Neural cell (in vitro differentiated cells): Measurements from ENCODE around the gene FKBP3.

ENCODE experiments used
- EP300 ChIP-seq: fragments of 450-650 bp; conservative IDR thresholded peaks from 2 replicates; pipeline ENCODE4 v1.6.1; 2014; ENCODE audit warnings: antibody characterized with exemption, mild to moderate bottlenecking, moderate library complexity; ENCODE audit not compliant: poor library complexity, severe bottlenecking
- EZH2 ChIP-seq: fragments of 200-600, 300-800 bp; shearing (Covaris generic), sonication (generic); IDR thresholded peaks from 2 replicates; pipeline ENCODE4 v1.6.1; 2014; ENCODE audit warnings: antibody characterized with exemption, low read length, borderline replicate concordance, mild to moderate bottlenecking; ENCODE audit not compliant: insufficient read depth, poor library complexity, severe bottlenecking
- MXI1 ChIP-seq: fragments of 450-650 bp; conservative IDR thresholded peaks from 2 replicates; pipeline ENCODE4 v1.6.1; 2014; ENCODE audit warnings: antibody characterized with exemption, mild to moderate bottlenecking; ENCODE audit not compliant: poor library complexity, severe bottlenecking
- POLR2AphosphoS5 ChIP-seq: IDR thresholded peaks from 2 replicates; pipeline ENCODE4 v1.6.1; 2012
- RAD21 ChIP-seq: fragments of 450-650 bp; conservative IDR thresholded peaks from 2 replicates; pipeline ENCODE4 v1.6.1; 2014; ENCODE audit warnings: antibody characterized with exemption, mild to moderate bottlenecking, moderate library complexity
- SMC3 ChIP-seq: fragments of 450-650 bp; conservative IDR thresholded peaks from 2 replicates; pipeline ENCODE4 v1.6.1; 2014; ENCODE audit warnings: antibody characterized with exemption, mild to moderate bottlenecking, moderate library complexity; ENCODE audit not compliant: poor library complexity
- TAF1 ChIP-seq: IDR thresholded peaks from 2 replicates; pipeline ENCODE4 v1.6.1; 2012; ENCODE audit warnings: low read depth
- TF ChIP-seq, protein P1 (sequence below): IDR thresholded peaks from 2 replicates; pipeline ENCODE4 v1.6.1; 2012; ENCODE audit warnings: borderline replicate concordance
- TF ChIP-seq, protein P2 (sequence below): fragments of 450-650 bp; IDR thresholded peaks from 2 replicates; pipeline ENCODE4 v1.5.1; 2014; ENCODE audit warnings: antibody characterized with exemption, mild to moderate bottlenecking, moderate library complexity; ENCODE audit not compliant: poor library complexity, severe bottlenecking

DNA sequence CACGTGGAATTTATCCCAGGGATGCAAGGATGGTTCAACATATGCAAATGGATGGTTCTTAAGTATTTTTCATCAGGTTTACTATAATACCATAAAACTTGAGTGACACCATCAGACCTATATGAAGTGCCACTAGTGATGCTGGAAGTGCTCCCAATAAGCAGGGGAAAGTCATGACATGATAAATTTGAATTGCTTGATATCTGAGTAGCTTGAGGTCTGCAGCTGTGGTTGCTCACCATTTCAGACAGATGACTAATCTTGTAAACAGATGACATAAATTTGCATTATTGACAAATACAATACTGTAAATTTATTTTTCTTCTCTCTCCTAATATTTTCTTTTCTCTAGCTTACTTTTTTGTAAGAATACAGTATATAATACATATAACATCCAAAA lies 64.1 kb downstream of the FKBP3 start:
- TF ChIP-seq EZH2: no peak
- TF ChIP-seq, protein P1, sequence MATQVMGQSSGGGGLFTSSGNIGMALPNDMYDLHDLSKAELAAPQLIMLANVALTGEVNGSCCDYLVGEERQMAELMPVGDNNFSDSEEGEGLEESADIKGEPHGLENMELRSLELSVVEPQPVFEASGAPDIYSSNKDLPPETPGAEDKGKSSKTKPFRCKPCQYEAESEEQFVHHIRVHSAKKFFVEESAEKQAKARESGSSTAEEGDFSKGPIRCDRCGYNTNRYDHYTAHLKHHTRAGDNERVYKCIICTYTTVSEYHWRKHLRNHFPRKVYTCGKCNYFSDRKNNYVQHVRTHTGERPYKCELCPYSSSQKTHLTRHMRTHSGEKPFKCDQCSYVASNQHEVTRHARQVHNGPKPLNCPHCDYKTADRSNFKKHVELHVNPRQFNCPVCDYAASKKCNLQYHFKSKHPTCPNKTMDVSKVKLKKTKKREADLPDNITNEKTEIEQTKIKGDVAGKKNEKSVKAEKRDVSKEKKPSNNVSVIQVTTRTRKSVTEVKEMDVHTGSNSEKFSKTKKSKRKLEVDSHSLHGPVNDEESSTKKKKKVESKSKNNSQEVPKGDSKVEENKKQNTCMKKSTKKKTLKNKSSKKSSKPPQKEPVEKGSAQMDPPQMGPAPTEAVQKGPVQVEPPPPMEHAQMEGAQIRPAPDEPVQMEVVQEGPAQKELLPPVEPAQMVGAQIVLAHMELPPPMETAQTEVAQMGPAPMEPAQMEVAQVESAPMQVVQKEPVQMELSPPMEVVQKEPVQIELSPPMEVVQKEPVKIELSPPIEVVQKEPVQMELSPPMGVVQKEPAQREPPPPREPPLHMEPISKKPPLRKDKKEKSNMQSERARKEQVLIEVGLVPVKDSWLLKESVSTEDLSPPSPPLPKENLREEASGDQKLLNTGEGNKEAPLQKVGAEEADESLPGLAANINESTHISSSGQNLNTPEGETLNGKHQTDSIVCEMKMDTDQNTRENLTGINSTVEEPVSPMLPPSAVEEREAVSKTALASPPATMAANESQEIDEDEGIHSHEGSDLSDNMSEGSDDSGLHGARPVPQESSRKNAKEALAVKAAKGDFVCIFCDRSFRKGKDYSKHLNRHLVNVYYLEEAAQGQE: no peak
- TF ChIP-seq, protein P2, sequence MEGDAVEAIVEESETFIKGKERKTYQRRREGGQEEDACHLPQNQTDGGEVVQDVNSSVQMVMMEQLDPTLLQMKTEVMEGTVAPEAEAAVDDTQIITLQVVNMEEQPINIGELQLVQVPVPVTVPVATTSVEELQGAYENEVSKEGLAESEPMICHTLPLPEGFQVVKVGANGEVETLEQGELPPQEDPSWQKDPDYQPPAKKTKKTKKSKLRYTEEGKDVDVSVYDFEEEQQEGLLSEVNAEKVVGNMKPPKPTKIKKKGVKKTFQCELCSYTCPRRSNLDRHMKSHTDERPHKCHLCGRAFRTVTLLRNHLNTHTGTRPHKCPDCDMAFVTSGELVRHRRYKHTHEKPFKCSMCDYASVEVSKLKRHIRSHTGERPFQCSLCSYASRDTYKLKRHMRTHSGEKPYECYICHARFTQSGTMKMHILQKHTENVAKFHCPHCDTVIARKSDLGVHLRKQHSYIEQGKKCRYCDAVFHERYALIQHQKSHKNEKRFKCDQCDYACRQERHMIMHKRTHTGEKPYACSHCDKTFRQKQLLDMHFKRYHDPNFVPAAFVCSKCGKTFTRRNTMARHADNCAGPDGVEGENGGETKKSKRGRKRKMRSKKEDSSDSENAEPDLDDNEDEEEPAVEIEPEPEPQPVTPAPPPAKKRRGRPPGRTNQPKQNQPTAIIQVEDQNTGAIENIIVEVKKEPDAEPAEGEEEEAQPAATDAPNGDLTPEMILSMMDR: no peak
- TF ChIP-seq EP300: no peak
- TF ChIP-seq TAF1: no peak
- TF ChIP-seq POLR2AphosphoS5: no peak
- no peak for TF ChIP-seq SMC3
- TF ChIP-seq RAD21: no peak
- TF ChIP-seq MXI1: no peak
